ENCODE results near the gene CEP44. TPM values are rescaled to one million over a fixed set of nuclear protein-coding genes. Genes with fewer than 3 reads are reported as not detected.
"Not testable (repeated sequence)": the region's sequence is repeated elsewhere in the genome, so short reads cannot be mapped to it uniquely, and the experiment has no call there.

Gene CEP44
- total RNA-seq, 1 experiment from 2014 or later, result 8.4 TPM

GRCh38 chr4:174259580-174259979, 24.1 kb upstream of the CEP44 start:
- Histone ChIP-seq H3K9ac (ENCODE audit: low read length) (no peak overlapping the region), H3K27ac (ENCODE audit: low read length) (no peak overlapping the region), H4K20me1 (ENCODE audit: low read length) (no peaks in the 10 kb centered on the region), H3K79me2 (ENCODE audit: low read length) (no peaks in the 10 kb centered on the region), H3K27me3 (ENCODE audit: low read length) (no peaks in the 10 kb centered on the region), H3K4me1 (ENCODE audit: insufficient read depth, low read length) (peaks cover 7% of the 10 kb centered on the region), H2AFZ (ENCODE audit: low read length) (no peak overlapping the region), H3K4me2 (ENCODE audit: low read length) (no peak overlapping the region), H3K4me3 (ENCODE audit: low read length) (no peak overlapping the region), H3F3A (ENCODE audit: low read length, unreplicated experiment) (no peaks in the 10 kb centered on the region), H3K36me3 (ENCODE audit: low read depth, low read length) (no peaks in the 10 kb centered on the region), H3K9me3 (ENCODE audit: low read length) (no peaks in the 10 kb centered on the region), H3K9me2 (replicated peaks; ENCODE audit: low read length) (no peaks in the 10 kb centered on the region)
- ChIA-PET POLR2A (ENCODE audit: unreplicated experiment) (no interaction called here), CTCF (no interaction called here)
- DNase-seq, result no peak
- no TSS peak for BruUV-seq (replicated peaks)
- ATAC-seq, result no peak
- intact Hi-C loops (cut with micrococcal nuclease), result no loop called here
- no peak for TF ChIP-seq EZH2 (IDR thresholded peaks at IDR 0.05; ENCODE audit: low read length, unreplicated experiment)
- TF ChIP-seq EZH2phosphoT487 (IDR thresholded peaks at IDR 0.05; ENCODE audit: borderline replicate concordance, low read length), result no peak
- TF ChIP-seq CTCF (conservative IDR thresholded peaks at IDR 0.05; ENCODE audit: low read depth, low read length), result no peak

- TF ChIP-seq EZH2phosphoT487 (IDR thresholded peaks at IDR 0.05; ENCODE audit: borderline replicate concordance, low read length) (no peak), CTCF (conservative IDR thresholded peaks at IDR 0.05; ENCODE audit: low read depth, low read length) (no peak), EZH2 (IDR thresholded peaks at IDR 0.05; ENCODE audit: low read length, unreplicated experiment) (no peak)
- H3F3A ChIP-seq (ENCODE audit: low read length, unreplicated experiment), result no peaks in the 10 kb centered on the region
- H3K79me2 ChIP-seq (ENCODE audit: low read length), result no peaks in the 10 kb centered on the region
- H4K20me1 ChIP-seq (ENCODE audit: low read length), result no peaks in the 10 kb centered on the region
- H3K9me2 ChIP-seq (replicated peaks; ENCODE audit: low read length), result no peaks in the 10 kb centered on the region
- no peak overlapping the region for H3K27ac ChIP-seq (ENCODE audit: low read length)
- no peak overlapping the region for H3K4me3 ChIP-seq (ENCODE audit: low read length)
- no peak overlapping the region for H3K9ac ChIP-seq (ENCODE audit: low read length)
- ATAC-seq, result no peak
- intact Hi-C loops (cut with micrococcal nuclease), result no loop called here
- BruUV-seq (replicated peaks), result no TSS peak
- H3K36me3 ChIP-seq (ENCODE audit: low read depth, low read length), result no peaks in the 10 kb centered on the region
- no peaks in the 10 kb centered on the region for H3K27me3 ChIP-seq (ENCODE audit: low read length)
- DNase-seq, result no peak
- CTCF ChIA-PET, result interaction anchor here (0.6 kb wide), 1 partner anchor 60 kb away, joined by 3 read pairs; no protein-coding TSS in a partner anchor
- peaks cover 7% of the 10 kb centered on the region for H3K4me1 ChIP-seq (ENCODE audit: insufficient read depth, low read length)
- H2AFZ ChIP-seq (ENCODE audit: low read length), result no peak overlapping the region
- no peaks in the 10 kb centered on the region for H3K9me3 ChIP-seq (ENCODE audit: low read length)
- POLR2A ChIA-PET (ENCODE audit: unreplicated experiment), result no interaction called here
- H3K4me2 ChIP-seq (ENCODE audit: low read length), result no peak overlapping the region
These were observed 23.6 kb upstream of the CEP44 start for GRCh38 chr4:174260099-174260498.

GRCh38 chr4:174261432-174261831, 22.3 kb upstream of the CEP44 start:
- H3K4me3 ChIP-seq (ENCODE audit: low read length); CTCF ChIA-PET; H3K4me1 ChIP-seq (ENCODE audit: insufficient read depth, low read length); BruUV-seq (replicated peaks); H3K36me3 ChIP-seq (ENCODE audit: low read depth, low read length); H3K27me3 ChIP-seq (ENCODE audit: low read length); DNase-seq; H3K9me2 ChIP-seq (replicated peaks; ENCODE audit: low read length); H4K20me1 ChIP-seq (ENCODE audit: low read length); H3K4me2 ChIP-seq (ENCODE audit: low read length); H3F3A ChIP-seq (ENCODE audit: low read length, unreplicated experiment); H3K79me2 ChIP-seq (ENCODE audit: low read length); H3K9me3 ChIP-seq (ENCODE audit: low read length); H3K27ac ChIP-seq (ENCODE audit: low read length); intact Hi-C loops (cut with micrococcal nuclease); H2AFZ ChIP-seq (ENCODE audit: low read length); ATAC-seq; H3K9ac ChIP-seq (ENCODE audit: low read length); POLR2A ChIA-PET (ENCODE audit: unreplicated experiment): not testable (repeated sequence)
